GM21723 (cell line): Measurements from ENCODE around the gene NFATC2.

Experiments used
- ATAC-seq: cut with Tn5 transposase; IDR thresholded peaks from one replicate; pipeline ENCODE4 v1.9.1; 2021; ENCODE audit warnings: mild to moderate bottlenecking, moderate library complexity; ENCODE audit not compliant: unreplicated experiment

The NFATC2 gene

GRCh38 chr20:51399006-51399890 is 143.3 kb downstream of the NFATC2 start:
- no peak for ATAC-seq

DNA sequence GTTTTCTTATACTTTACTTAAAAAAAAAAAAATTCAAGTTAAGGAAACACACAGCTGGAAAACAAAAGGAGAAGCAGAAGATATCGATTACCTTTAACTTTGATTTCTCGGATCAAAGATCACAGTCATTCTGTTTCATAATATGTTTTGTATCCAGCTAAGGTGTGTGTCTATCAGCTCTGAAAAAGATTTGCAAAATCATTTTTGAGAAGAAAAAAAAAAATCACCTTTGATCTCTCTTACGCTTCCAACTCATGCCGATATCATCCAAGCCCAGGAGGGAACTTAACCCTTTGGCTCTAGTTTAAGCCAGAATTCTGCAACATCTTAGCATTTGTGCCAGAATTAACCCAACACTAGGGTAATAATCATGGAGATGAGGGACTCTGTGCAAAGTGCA is 144.0 kb downstream of the NFATC2 start:
- no peak for ATAC-seq

- no peak for ATAC-seq
These were observed 144.4 kb downstream of the NFATC2 start for GRCh38 chr20:51398083-51398482.

- no peak for ATAC-seq
These were observed 145.4 kb downstream of the NFATC2 start for GRCh38 chr20:51397137-51397536.

- ATAC-seq = no peak
These were observed 146.1 kb downstream of the NFATC2 start for GRCh38 chr20:51396365-51396909.

DNA sequence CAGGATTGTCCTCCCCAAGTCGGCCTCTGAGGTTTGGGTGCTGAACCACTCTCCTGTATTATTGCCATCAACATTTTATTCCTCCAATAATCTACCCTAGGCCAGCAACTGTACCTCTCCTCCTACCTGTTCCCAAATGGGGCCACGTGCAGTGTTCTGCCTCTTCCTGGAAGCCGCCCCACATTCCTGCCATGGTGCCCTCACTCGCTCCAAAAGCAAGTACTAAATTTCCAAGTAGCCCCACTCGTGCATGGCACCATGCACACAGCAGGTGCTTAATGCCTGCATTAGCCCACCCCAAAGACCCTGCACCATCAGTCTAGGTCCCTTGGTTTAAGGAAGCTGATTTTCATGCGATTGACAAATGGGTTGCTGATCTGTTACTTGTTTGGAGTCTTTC is 147.8 kb downstream of the NFATC2 start:
- no peak for ATAC-seq

DNA sequence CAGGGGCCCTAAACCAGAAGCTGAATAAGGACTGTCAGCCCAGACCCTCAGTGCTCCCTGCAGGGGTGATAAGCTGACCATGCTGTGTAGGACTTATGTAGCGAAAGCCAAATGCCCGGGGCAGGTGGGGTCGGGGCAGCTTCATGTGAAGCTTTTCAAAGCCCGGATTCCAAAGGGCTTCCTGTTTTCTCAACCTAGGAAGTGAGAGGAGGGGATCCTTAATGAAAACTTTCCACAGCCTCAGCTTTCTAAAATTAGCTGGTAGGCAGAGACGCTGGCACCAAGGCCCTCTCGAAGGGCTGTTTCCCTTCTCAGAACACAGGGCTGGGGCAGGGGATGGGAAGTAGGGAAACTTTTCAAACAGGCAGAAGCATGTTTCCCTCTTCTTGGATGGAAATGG is 148.9 kb downstream of the NFATC2 start:
- no peak for ATAC-seq

GRCh38 chr20:51392614-51393186 is 149.8 kb downstream of the NFATC2 start:
- ATAC-seq = no peak

DNA sequence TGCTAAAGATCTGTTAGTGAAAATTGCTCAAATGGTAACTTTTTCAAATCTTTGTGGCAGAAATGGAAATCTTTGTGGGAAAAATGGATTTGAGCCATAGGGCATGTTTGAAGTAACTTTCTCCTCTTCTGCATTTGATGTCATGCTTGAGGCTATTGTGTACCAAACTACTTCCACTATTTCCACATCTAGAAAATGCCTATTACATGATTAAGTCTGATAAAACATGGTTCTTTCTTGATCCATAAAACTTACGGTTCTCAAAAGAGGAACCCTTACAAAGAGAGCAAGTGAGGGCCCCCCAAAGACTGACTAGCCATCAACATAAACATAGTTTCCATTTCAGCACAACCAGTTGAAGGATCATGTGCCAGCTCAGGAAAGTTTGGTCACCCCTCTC is 150.6 kb downstream of the NFATC2 start:
- ATAC-seq = no peak

DNA sequence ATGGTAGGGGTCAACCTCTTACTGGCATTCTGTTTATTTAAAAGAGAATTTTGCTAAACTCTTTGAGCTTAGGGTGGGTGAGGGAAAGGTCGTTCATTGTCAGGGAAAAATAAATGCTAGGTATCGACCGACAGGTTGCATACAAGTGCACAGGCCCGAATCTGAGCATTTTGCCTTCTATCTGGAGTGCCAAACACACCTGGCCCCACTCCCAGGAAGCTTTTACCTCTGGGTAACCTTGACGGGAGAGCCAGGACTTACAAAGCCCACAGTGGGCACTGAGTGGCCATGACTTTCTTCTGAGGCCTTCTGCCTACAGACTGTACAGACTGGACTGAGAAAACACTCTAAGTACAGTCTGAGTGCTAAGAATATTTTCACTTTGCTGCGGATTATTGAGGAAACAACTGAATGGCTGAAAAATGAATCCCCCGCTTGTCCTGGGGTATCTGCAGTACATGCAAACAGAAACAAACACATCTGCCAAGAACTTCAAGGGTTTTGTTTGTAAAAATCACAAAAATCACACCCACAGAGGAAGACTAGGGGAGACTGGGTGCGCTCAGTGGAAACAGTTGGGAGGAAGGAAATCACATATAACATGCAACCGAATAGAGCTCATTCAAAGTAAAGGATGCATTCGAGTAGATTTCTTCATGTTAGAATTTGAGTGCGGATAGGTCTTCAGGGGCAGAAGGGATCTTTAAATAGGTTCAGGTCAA is 152.8 kb downstream of the NFATC2 start:
- ATAC-seq = no peak

- ATAC-seq = no peak
These were observed 153.6 kb downstream of the NFATC2 start for GRCh38 chr20:51388756-51389542.

DNA sequence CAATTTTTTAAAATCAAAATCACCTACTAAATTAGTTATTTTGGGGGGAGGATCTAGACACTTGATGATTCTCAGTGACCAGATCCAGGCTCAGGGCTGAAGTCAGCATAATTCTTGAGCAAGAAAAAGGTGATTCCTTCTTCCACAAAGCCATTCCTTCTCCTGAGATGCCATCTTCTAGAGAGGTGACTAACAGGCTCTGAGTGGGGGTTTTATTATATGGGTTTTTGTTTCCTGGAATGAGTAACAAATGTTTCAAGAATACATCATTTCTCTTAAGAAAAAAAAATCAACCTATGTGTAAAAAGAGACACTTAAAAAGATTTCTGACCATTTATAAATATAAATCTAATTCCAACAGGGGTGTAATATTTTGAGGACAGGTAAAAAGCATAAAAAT is 154.3 kb downstream of the NFATC2 start:
- ATAC-seq = no peak

- no peak for ATAC-seq
These were observed 155.2 kb downstream of the NFATC2 start for GRCh38 chr20:51387125-51387875.

DNA sequence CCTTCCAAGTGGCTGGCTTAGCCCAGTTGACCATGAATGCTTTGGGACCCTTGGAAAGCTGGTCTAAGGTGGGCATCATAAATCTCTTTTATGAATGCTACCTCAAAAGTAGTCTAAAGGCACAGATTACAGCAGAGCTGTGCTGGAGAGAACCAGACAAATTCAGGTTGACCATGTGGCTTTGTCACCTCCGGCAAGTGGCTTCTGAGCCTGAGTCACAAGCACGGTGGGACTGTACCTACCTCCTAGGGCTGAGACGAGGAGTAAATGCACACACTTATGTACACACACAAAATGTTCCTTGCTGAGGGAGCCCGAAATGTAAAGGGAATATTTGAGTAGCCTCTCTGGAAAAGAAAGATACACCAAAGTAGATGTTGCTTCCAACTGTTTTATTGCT is 155.9 kb downstream of the NFATC2 start:
- ATAC-seq = no peak

- peak; percentile 54 for ATAC-seq
These were observed 156.6 kb downstream of the NFATC2 start for GRCh38 chr20:51385646-51386530.

DNA sequence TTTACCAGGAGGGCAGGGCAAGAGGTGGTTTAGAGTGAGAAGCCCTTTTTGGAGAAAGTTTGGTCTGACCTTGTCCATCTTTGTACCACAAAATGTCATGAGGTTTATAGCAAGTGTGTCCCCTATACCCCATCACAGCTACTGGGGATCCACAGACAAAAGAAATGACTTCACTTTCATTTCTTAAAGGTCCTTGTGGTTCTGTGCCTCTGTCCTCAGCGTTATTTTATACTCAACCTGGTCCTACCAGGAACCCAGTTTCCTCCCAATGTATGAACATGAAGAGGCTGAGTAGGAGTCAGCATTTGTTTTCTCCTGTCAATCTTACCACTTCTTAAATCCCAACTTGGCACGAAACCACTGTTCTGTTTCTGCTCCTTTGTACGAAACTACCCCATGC is 157.6 kb downstream of the NFATC2 start:
- ATAC-seq = no peak

- ATAC-seq = no peak
These were observed 158.5 kb downstream of the NFATC2 start for GRCh38 chr20:51383891-51384510.

- no peak for ATAC-seq
These were observed 159.3 kb downstream of the NFATC2 start for GRCh38 chr20:51382986-51383821.
